ENCODE results near the gene HBE1.
"Not testable (repeated sequence)": the region's sequence is repeated elsewhere in the genome, so short reads cannot be mapped to it uniquely, and the experiment has no call there.

Gene HBE1

DNA sequence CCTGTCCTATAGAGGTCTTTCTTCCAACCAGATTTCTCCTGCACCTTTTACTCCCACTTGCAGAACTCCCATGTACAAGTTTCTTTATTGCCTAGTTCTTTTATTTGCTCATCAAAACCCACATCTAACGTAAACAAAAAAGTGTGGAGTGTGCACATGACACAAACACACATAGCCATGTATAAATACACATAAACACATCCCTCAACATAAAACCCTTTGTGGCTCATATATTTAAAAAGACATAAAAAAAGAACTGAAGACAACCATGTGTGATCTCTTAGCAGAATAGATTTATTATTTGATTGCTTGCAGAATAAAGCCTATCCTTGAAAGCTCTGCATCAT is 16.9 kb downstream of the HBE1 start:
- no peak overlapping the region for H3K4me3 ChIP-seq (ENCODE audit: severe bottlenecking)

DNA sequence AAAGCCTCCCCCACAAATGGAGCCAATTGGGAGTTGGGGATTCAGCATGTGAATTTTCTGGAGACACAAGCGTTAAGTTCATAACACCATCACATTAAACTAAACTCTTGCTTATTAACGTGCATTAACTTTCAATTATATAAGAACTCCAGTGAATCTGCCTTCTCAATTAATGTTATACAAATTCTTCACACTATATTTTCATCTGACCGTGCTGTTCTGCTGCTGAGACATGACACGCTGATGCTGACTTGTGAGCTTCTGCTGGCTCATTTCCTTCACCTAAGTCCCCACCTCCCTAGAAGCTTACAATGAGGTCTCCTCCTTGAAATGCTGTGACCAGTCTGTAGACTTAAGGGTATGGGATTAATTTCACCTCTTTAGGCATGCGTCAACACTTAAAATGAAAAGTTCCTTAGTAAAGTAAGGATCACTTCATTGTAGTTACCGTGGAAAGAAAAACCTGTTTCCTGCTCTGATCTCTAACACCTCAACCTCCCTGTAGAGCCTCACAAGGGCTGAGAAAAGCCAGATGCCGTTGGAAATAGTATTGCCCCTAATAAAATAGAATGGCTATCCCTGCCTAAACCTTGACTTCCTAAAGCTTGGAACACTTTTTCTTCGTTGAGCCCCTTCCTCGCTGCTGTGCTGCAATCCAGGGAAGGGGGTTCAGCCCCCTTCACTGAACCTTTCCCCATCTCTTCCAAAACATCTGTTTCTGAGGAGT is 17.4 kb downstream of the HBE1 start:
- H3K27ac ChIP-seq (ENCODE audit: poor library complexity, severe bottlenecking): no peak overlapping the region
- no peaks in the 10 kb centered on the region for H3K9me3 ChIP-seq (ENCODE audit: severe bottlenecking)
- ATAC-seq (ENCODE audit: low read depth): no peak

More for the DNA sequence above, 16.9 kb downstream of the HBE1 start:
- no peak overlapping the region for H3K27ac ChIP-seq (ENCODE audit: poor library complexity, severe bottlenecking)
- ATAC-seq (ENCODE audit: low read depth) (no peak), DNase-seq (ENCODE audit: low spot score) (no peak)
- H3K27me3 ChIP-seq (ENCODE audit: insufficient read depth, poor library complexity, severe bottlenecking): no peaks in the 10 kb centered on the region
- no peaks in the 10 kb centered on the region for H3K4me1 ChIP-seq (ENCODE audit: insufficient read depth, poor library complexity, severe bottlenecking)
- TF ChIP-seq, protein P1, sequence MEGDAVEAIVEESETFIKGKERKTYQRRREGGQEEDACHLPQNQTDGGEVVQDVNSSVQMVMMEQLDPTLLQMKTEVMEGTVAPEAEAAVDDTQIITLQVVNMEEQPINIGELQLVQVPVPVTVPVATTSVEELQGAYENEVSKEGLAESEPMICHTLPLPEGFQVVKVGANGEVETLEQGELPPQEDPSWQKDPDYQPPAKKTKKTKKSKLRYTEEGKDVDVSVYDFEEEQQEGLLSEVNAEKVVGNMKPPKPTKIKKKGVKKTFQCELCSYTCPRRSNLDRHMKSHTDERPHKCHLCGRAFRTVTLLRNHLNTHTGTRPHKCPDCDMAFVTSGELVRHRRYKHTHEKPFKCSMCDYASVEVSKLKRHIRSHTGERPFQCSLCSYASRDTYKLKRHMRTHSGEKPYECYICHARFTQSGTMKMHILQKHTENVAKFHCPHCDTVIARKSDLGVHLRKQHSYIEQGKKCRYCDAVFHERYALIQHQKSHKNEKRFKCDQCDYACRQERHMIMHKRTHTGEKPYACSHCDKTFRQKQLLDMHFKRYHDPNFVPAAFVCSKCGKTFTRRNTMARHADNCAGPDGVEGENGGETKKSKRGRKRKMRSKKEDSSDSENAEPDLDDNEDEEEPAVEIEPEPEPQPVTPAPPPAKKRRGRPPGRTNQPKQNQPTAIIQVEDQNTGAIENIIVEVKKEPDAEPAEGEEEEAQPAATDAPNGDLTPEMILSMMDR (IDR thresholded peaks at IDR 0.05; ENCODE audit: poor library complexity, severe bottlenecking): no peak
- no peaks in the 10 kb centered on the region for H3K9me3 ChIP-seq (ENCODE audit: severe bottlenecking)
- H3K36me3 ChIP-seq (ENCODE audit: low read depth): no peaks in the 10 kb centered on the region

DNA sequence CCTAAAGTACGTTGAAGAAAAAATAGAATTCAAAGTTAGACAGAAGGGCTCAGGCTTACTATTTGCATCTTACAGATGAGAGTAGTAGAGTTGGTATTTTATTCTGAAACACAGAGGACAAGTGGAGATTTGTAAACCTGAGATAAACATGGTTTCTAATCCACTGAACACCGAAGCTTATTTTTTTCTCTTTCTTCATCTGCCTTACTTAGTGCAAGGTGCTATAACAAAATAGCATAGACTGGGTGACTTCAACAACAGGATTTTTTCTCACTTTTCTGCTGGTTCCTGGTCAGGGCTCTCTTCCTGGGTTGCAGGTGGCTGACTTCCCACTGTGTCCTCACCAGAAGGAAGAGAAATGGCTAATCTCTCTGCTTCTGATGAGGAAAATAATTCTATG is 18.0 kb downstream of the HBE1 start:
- no peak overlapping the region for H3K4me3 ChIP-seq (ENCODE audit: severe bottlenecking)
- no peaks in the 10 kb centered on the region for H3K27me3 ChIP-seq (ENCODE audit: insufficient read depth, poor library complexity, severe bottlenecking)
- no peaks in the 10 kb centered on the region for H3K9me3 ChIP-seq (ENCODE audit: severe bottlenecking)
- TF ChIP-seq, protein P1 (IDR thresholded peaks at IDR 0.05; ENCODE audit: poor library complexity, severe bottlenecking): no peak
- H3K4me1 ChIP-seq (ENCODE audit: insufficient read depth, poor library complexity, severe bottlenecking): no peaks in the 10 kb centered on the region
- no peaks in the 10 kb centered on the region for H3K36me3 ChIP-seq (ENCODE audit: low read depth)
- H3K27ac ChIP-seq (ENCODE audit: poor library complexity, severe bottlenecking): no peak overlapping the region
- DNase-seq (ENCODE audit: low spot score): no peak
- ATAC-seq (ENCODE audit: low read depth): no peak

More for the DNA sequence above, 17.4 kb downstream of the HBE1 start:
- Histone ChIP-seq H3K4me3 (ENCODE audit: severe bottlenecking) (no peak overlapping the region), H3K36me3 (ENCODE audit: low read depth) (no peaks in the 10 kb centered on the region), H3K27me3 (ENCODE audit: insufficient read depth, poor library complexity, severe bottlenecking) (no peaks in the 10 kb centered on the region), H3K4me1 (ENCODE audit: insufficient read depth, poor library complexity, severe bottlenecking) (no peaks in the 10 kb centered on the region)
- no peak for DNase-seq (ENCODE audit: low spot score)
- TF ChIP-seq, protein P1 (IDR thresholded peaks at IDR 0.05; ENCODE audit: poor library complexity, severe bottlenecking): no peak

GRCh38 chr11:5250543-5251204 is 19.1 kb downstream of the HBE1 start:
- H3K27me3 ChIP-seq (ENCODE audit: insufficient read depth, poor library complexity, severe bottlenecking): no peaks in the 10 kb centered on the region
- H3K4me1 ChIP-seq (ENCODE audit: insufficient read depth, poor library complexity, severe bottlenecking): no peaks in the 10 kb centered on the region
- H3K27ac ChIP-seq (ENCODE audit: poor library complexity, severe bottlenecking): no peak overlapping the region
- TF ChIP-seq, protein P1 (IDR thresholded peaks at IDR 0.05; ENCODE audit: poor library complexity, severe bottlenecking): no peak
- no peaks in the 10 kb centered on the region for H3K36me3 ChIP-seq (ENCODE audit: low read depth)
- H3K9me3 ChIP-seq (ENCODE audit: severe bottlenecking): no peaks in the 10 kb centered on the region
- H3K4me3 ChIP-seq (ENCODE audit: severe bottlenecking): no peak overlapping the region
- ATAC-seq (ENCODE audit: low read depth) (no peak), DNase-seq (ENCODE audit: low spot score) (no peak)

DNA sequence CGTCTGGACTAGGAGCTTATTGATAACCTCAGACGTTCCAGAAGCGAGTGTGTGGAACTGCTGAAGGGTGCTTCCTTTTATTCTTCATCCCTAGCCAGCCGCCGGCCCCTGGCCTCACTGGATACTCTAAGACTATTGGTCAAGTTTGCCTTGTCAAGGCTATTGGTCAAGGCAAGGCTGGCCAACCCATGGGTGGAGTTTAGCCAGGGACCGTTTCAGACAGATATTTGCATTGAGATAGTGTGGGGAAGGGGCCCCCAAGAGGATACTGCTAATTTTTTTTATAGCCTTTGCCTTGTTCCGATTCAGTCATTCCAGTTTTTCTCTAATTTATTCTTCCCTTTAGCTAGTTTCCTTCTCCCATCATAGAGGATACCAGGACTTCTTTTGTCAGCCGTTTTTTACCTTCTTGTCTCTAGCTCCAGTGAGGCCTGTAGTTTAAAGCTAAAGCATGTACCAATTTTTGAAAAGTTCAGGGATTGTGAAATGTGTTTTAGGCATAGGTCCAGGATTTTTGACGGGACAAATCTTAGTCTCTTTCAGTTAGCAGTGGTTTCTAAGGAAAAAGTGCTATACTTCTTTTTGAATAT is 19.8 kb downstream of the HBE1 start, which contains the start of gene HBG1:
TSS of gene HBG1 (minus strand) at position 51 of the 590 bp plus-strand sequence. CDS start 53 bp downstream, outside the sequence.
- H3K4me1 ChIP-seq (ENCODE audit: insufficient read depth, poor library complexity, severe bottlenecking); H3K4me3 ChIP-seq (ENCODE audit: severe bottlenecking); H3K27ac ChIP-seq (ENCODE audit: poor library complexity, severe bottlenecking); DNase-seq (ENCODE audit: low spot score); H3K36me3 ChIP-seq (ENCODE audit: low read depth); ATAC-seq (ENCODE audit: low read depth); H3K27me3 ChIP-seq (ENCODE audit: insufficient read depth, poor library complexity, severe bottlenecking); H3K9me3 ChIP-seq (ENCODE audit: severe bottlenecking): not testable (repeated sequence)

GRCh38 chr11:5248498-5248897 is 21.2 kb downstream of the HBE1 start:
- H3K4me3 ChIP-seq (ENCODE audit: severe bottlenecking); ATAC-seq (ENCODE audit: low read depth); DNase-seq (ENCODE audit: low spot score): not testable (repeated sequence)

More at GRCh38 chr11:5248498-5248897, 21.2 kb downstream of the HBE1 start:
- H3K4me1 ChIP-seq (ENCODE audit: insufficient read depth, poor library complexity, severe bottlenecking); H3K9me3 ChIP-seq (ENCODE audit: severe bottlenecking); H3K27ac ChIP-seq (ENCODE audit: poor library complexity, severe bottlenecking); H3K27me3 ChIP-seq (ENCODE audit: insufficient read depth, poor library complexity, severe bottlenecking); H3K36me3 ChIP-seq (ENCODE audit: low read depth): not testable (repeated sequence)
